HG03064 (cell line): ENCODE data around the gene PLEKHN1.
"Not testable (repeated sequence)": the region's sequence is repeated elsewhere in the genome, so short reads cannot be mapped to it uniquely, and the experiment has no call there.

Experiments
- ATAC-seq: cut with Tn5 transposase; IDR thresholded peaks from one replicate; pipeline ENCODE4 v1.9.1; 2021; ENCODE audit warnings: low read depth; ENCODE audit not compliant: unreplicated experiment

PLEKHN1 gene

DNA sequence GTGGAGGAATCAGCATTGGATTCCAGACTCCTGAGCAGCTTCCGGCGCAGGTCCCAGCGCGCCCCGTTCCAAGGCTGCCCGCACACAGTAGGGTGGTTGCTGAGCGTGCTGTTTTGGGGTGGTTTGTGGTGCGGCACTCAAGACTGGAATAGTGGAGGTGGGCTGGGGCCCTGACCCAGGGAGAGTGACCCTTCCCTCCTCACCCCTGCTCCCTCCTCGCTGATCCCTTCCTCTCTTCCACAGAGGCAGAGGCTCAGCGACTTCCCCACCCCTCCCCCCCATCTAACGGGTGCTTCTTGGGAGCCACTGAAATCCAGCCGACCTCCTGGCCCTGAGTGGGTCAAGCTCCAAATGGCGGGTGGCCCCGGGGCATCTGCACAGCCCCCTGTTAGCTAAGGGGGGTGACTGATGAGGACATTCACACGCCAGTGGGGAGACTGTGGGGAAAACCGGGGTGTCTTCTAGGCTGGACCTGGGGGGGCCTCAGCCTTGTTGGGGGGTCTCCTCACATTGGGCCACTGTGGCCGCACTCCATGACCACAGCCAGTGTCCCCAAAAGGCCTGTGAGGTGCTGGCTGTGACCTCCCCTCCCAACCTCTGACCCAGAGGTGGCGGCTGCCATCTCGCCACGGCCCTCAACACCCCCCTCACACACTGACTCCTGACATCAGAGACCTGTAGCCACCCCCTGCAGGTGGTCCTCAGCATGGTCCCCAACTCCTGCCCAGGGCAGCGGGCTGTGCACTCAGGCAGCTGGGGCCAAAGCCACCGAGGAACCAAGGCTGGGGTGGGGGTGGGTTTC lies 37.5 kb downstream of the PLEKHN1 start:
- ATAC-seq, result no peak

DNA sequence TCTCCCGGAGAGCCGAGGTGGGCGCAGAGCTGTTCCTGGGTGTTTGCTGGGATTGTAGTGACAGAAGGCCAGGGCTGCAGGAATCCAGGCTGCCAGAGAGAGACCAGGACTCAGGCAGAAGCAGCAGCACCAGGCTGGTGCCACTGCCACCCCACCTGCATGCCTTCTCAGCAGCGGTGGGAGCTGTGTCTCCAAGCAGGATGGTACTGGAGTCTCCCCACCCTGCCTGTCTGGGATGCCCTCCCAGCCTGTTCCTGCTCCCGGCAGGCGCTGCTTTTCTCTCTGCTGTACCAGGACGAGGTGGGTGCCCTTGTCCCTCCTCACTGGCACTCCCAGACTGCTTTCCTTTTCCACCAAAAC lies 38.1 kb downstream of the PLEKHN1 start:
- ATAC-seq, result no peak

- ATAC-seq, result no peak
Observed at GRCh38 chr1:1004780-1005697, 38.8 kb downstream of the PLEKHN1 start.

DNA sequence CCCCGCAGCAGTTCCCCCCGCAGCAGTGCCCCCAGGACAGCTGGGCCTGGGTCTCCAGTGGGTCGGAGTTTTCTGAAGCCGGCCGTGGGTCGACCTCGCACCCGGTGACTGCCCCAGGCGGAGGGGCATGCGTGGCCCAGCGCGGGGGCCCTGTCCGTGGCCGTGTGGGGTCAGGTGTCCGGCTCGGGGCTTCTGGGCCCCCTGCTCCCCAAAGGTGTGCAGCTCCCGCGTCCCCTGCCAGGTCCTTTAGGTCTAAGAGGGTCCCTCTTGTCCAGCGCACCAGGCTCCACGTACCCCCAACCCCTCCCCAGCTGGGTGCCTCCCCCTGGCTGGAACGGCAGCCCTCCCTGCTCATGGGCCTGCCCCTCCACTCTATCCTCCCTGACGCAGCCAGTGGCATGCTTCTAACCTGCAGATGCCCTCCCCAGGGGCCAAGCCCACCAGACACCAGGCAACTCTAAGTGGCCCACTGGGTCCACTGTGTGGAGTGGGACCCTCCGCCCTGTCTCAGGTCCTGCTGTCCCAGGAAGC lies 39.6 kb downstream of the PLEKHN1 start:
- no peak for ATAC-seq

DNA sequence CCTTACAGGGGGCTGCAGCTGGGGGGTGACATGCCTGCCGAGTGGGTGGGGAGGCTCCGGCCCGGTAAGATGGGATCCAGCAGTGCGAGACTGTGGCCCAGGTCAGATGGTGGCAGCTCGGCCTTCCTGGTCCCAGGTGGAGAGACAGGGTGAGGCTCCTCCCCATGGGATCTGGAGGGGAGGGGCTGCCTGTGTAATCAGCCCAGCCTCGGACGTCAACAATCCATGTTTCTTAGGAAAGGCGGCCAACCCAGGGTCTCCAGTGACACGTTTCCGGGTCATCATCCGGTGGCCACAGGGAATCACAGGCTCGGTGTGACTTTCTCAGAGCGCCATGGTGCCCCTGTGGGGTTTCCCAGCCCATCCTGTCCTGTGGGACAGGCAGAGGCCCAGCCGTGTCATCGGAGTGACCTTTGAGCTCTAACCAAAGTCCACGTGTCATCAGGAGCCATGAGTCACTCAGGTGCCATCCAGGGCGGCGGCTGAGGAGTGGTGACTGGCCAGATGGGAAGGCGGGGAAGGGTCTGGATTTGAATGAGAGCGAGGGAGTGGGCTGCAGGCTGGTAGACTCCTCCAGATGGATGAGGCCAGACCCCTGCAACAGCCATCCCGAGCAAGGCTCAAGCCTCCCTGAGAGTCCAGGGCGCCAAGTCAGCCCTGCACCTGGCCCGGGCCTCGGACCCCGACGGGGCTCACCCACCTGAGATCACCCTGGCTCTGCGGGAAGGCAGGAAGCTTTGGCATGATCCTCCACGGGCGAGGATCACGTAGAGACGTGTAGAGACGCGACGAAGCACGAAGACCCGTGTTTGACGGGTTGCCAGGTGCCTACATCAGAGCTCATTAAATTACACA lies 40.2 kb downstream of the PLEKHN1 start:
- no peak for ATAC-seq

DNA sequence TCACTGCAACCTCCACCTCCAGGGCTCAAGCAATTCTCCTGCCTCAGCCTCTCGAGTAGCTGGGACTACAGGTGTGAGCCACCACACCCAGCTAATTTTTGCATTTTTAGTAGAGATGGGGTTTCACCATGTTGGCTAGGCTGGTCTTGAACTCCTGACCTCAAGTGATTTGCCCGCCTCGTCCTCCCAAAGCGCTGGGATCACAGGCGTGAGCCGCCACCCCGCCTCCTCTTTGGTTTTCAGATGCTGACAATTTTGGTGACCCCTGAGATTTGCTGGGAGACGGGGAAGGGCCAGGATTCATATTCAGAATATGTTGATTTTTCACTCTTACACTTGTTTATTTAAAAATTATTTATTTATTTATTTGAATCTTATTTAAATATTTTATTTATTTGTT lies 43.8 kb downstream of the PLEKHN1 start:
- ATAC-seq, result not testable (repeated sequence)

DNA sequence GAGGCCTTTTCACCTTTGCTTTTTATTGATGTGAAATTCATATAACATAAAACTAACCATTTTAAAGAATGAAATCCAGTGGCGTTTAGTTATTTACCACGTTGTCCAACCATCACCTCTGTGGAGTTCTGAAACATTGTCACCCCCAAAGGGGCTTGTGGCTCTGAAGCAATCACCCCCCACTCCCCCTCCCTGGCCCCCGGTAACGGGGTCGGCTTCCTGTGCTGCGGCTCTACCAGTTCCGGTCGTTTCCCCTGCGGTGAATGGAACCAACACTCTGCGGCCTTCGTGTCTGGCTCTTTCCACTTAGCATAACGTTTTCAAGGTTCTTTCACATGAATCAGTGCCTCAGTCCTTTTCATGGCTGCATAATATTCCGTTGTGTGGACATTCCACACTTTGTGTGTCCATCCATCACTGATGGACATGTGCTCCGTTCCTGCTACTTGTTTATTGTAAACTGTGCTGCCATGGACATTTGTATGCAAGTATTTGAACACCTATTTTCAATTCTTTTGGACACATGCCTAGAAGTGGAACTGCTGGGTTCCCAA lies 45.2 kb downstream of the PLEKHN1 start:
- no peak for ATAC-seq

DNA sequence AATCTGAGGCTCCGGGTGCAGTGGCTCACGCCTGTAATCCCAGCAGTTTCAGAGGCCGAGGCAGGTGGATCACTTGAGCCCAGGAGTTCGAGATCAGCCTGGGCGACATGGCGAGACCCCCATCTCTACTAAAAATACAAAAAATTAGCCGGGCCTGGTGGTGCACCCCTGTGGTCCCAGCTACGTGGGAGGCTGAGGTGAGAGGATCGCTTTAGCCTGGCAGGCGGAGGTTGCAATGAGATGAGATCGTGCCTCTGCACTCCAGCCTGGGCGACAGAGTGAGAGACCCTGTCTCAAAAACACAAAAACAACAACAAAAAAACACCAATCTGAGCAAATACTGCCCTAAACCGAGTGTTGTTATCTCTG lies 46.4 kb downstream of the PLEKHN1 start:
- ATAC-seq, result not testable (repeated sequence)

DNA sequence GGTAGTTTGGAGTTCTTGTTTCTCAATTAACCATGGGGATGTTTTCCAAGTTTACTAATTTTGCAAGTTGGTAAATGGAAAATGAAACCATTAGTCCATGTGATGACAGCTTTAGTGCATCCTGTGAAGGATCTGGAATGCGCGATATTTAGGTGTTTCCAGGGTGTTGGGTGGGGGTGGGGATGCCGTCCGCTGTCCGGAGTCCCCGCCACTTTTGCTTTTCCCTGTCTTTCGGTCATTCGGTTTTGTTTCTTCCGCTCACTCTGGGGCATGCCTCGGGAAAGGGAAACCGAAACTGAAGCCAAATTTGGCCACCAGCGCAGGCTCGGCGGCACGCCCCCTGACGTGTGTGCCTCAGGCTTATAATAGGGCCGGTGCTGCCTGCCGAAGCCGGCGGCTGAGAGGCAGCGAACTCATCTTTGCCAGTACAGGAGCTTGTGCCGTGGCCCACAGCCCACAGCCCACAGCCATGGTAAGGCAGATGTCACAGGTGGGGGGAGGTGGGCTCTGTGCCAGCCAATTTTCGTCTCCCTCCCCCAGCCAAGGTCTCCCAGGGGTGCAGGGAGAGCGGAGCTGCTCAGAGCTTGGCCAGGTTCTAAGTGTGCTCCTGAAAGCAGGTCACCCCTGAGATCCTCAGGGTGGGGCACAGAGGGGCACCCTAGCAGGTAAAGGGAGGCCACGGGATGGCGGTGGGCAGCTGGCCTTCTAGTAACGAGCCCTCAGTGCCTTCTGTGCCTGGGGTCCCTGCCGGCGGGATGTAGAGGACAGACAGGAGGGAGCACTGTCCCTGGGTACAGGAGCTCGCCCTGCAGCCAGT lies 47.0 kb downstream of the PLEKHN1 start, which contains the start of gene ISG15:
ISG15 (plus strand) TSS at position 393 of the 817 bp plus-strand sequence; CDS start at position 470, 77 bp downstream.
- peak; percentile 77 for ATAC-seq

GRCh38 chr1:1013922-1014648 lies 47.8 kb downstream of the PLEKHN1 start:
- ATAC-seq, result no peak

GRCh38 chr1:1014799-1015681 lies 48.8 kb downstream of the PLEKHN1 start:
- no peak for ATAC-seq

DNA sequence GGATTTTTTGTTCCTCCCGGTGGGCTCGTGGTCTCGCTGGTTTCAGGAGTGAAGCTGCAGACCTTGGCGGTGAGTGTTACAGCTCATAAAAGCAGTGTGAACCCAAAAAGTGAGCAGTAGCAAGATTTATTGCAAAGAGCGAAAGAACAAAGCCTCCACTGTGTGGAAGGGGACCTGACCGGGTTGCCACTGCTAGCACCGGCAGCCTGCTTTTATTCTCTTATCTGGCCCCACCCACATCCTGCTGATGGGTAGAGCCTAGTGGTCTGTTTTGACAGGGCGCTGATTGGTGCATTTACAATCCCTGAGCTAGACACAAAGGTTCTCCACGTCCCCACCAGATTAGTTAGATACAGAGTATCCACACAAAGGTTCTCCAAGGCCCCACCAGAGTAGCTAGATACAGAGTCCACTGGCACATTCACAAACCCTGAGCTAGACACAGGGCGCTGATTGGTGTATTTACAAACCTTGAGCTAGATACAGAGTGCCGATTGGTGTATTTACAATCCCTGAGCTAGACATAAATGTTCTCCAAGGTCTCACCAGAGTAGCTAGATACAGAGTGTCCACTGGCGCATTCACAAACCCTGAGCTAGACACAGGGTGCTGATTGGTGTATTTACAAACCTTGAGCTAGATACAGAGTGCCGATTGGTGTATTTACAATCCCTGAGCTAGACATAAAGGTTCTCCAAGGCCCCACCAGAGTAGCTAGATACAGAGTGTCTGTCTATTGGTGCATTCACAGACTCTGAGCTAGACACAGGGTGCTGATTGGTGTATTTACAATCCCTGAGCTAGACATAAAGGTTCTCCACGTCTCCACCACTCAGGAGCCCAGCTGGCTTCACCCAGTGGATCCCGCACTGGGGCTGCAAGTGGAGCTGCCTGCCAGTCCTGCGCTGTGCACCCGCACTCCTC lies 51.4 kb downstream of the PLEKHN1 start:
- ATAC-seq, result not testable (repeated sequence)

GRCh38 chr1:1018321-1018685 lies 52.0 kb downstream of the PLEKHN1 start:
- not testable (repeated sequence) for ATAC-seq

DNA sequence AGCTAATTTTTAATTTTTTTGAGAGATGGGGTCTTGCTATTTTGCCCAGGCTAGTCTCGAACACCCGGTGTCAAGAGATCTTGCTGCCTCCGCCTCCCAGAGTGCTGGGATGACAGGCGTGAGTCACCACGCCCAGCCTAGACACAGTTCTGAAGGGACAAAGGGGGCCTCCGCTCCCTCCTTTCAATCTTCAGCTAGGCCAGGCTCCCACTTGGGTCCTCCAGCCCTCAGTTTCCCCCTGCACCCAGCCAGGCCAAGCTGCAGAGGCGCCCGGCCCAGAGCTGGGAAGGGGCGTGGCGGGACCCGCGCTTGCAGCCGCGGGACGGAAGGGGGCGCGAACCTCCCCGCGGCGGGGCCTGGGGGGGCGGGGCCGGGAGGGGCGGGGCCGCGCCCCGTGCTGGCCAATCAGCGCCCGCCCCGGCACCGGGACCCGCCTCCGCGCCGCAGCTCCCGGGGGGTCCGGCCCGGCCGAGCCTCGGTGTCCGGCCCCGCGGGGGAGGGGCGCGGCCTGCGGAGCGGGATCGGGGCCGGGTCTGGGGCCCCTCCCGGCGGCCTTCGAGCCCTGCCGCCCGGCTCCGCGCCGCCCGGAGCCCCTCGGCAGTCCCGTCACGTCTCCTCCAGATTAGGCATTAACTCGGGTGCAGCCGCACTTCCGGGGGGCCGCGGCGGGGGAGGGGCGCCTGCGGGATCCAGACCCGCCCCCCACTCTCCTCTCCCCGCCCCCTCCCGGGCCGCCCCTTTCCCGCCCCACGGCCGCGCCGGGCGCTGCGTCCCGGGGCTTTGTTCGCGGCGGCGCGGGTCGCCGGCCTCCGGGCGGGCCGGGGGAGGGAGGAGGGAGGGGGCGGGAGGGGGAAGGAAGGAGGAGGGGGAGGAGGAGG lies 53.1 kb downstream of the PLEKHN1 start:
- ATAC-seq, result peak; percentile 58

DNA sequence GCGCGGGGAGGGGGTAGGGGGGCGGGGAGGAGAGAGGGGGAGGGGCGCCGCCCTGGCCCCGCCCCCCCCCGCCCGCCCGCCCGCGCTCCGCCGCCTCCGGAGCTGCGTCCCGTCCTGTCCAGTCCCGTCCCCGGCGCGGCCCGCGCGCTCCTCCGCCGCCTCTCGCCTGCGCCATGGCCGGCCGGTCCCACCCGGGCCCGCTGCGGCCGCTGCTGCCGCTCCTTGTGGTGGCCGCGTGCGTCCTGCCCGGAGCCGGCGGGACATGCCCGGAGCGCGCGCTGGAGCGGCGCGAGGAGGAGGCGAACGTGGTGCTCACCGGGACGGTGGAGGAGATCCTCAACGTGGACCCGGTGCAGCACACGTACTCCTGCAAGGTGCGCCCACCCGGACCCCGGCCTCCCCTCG lies 53.7 kb downstream of the PLEKHN1 start, which contains the start of gene AGRN:
AGRN (plus strand) TSS at position 121 of the 405 bp plus-strand sequence; CDS start at position 174, 53 bp downstream.
- peak; percentile 32 for ATAC-seq
